CD1c-positive myeloid dendritic cell (primary cell): ENCODE results near the gene CCDC191.

Experiments used
- DNase-seq: peaks from one replicate; pipeline ENCODE4 v3.0.0-alpha.2; 2016; ENCODE audit errors: extremely low spot score

The CCDC191 gene

DNA sequence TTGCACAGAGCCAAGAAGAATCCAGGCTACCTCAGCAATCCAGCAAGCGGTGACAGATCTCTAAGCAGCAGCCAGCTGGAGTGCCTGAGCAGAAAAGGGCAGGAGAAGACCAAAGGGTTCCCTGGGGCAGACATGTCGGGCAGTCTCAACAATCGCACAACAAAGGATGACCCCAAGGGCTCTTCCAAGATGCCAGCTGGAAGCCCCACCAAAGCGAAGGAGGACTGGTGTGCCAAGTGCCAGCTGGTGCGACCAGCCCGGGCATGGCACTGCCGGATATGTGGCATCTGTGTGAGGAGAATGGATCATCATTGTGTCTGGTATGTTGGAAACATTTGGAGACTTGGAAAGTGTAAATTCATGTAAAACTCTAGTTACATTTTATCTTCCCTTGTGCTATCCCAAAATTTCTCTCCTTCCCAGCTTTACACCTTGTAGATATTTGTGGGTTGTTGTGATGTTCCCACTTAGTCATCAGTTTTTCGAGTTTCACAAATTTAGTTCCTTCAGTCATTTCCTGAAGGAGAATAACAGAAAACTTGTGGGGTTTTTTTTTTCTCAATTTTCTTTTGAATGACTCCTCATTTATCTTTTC lies 102.1 kb downstream of the CCDC191 start:
- DNase-seq, result no peak

DNA sequence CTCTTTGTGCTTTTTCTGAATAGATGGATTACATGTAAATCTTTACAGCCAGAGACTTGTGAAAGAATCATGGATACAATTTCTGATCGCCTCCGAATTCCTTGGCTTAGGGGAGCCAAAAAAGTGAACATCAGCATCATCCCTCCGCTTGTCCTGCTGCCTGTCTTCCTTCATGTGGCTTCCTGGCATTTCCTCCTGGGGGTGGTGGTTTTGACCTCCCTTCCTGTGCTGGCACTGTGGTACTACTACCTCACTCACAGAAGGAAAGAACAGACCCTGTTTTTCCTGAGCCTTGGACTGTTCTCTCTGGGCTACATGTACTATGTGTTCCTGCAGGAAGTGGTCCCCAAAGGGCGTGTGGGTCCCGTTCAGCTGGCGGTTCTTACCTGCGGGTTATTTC lies 102.6 kb downstream of the CCDC191 start:
- no peak for DNase-seq

DNA sequence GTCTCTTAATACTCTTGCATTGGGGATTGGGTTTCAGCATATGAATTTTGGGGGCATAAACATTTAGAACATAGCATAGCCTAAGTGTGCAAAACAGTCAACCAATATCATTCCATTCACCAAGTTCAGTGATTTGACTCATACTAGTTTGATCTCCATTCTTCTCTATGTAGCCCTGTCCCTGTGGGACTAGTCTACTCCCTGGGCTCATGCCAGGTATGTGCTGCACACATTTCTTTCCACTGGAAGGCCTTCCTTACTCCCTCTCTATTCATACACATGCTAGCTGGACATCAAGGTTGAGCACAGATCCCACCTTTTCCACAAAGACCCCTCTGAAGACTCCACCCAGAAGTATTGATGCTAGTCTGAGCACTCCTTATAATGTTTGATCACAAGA lies 103.4 kb downstream of the CCDC191 start:
- no peak for DNase-seq

DNA sequence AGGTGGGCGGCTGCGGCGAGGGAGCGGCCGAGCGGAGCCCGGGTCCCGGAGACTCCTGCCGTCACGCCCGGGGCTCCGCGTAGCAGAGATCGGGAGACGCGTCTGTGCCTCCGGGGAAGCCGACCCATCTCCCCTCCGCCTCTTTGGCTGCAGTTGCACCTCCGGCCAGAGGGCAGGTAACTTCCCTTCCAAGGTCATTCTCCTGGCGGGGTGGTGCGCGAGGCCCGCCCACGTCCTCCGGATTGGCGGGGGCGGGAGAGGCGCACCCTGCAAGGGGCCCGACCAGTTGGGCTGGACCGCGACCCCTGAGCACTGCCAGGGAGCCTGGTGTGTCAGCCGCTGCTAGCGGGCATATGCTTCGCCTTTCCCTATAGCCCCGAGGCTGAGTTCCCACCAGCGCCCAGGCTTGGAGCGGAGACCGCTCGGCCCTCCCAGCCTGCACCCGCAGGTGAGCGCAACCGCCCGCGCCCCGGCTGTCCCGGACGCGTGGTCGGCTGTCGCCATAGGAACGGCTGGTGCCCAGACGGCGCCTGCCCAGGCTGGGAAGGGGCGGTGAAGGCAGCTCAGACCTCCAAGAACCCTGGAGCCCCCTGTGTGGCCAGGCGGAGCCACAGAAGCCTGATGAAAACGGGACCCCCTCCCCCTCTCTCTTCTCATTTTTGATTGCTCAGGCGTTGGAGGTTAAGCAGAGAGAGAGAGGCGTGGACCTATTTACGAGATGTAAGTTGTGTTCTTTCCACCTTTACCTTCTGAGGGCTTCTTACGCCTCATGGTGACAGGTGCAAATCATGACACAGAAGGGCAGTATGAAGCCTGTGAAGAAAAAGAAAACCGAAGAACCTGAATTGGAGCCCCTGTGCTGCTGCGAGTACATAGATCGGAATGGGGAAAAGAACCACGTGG lies 108.1 kb downstream of the CCDC191 start:
- peak; percentile 2 for DNase-seq

DNA sequence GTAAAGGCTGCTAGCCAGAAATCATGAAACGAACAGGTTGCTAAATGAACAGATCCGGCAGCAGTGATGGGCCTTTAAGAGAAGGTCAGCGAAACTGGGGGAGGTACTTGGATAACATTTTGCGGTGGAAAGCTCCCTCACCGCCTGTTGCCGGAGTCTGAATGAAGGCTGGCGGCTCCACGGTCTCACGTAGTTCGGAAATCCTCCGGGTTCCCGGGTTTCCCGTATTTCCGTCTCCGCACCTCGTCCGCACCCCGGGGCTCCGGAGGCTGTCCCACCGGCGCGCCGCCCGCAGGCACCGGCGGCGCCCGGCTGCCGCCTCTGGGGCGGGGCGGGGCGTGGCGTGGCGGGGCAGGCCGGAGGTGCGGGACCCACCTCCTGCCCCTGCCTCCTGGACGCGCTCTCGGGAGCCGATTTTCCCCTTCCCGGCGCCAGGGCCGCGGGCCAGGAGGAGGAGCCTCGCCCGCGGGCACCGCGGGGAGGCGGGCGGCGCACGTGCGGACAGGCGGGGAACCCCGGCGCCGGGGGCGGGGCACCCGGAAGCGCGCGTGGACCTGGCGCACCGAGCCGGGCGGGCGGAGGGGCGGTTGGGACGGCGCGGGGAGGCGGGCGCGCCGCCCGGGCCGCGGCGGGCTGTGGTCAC lies 108.8 kb downstream of the CCDC191 start, which contains the start of gene ZDHHC23:
Gene ZDHHC23, plus strand, starts transcription at position 642 of the 643 bp plus-strand sequence. CDS start 790 bp downstream, outside the sequence.
- peak; percentile 81 for DNase-seq

DNA sequence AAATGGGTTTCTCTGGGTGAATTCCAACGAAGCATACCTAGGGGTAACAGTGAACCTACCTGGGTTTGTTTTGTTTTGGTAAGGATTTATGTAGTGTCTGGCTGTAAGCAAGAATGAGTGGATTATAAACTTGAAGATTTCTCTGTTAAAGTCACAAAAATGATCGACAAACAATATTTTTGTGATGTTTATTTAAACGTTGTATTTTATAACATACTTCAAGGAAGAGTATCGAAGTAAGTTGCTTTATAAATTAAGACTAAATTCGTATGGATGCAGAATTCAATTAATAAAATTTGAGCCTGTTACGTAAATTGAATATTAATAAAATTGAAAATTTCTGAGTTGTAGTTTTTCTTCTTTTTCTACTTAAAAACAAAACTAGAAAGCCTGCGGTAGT lies 109.5 kb downstream of the CCDC191 start:
- DNase-seq, result no peak

DNA sequence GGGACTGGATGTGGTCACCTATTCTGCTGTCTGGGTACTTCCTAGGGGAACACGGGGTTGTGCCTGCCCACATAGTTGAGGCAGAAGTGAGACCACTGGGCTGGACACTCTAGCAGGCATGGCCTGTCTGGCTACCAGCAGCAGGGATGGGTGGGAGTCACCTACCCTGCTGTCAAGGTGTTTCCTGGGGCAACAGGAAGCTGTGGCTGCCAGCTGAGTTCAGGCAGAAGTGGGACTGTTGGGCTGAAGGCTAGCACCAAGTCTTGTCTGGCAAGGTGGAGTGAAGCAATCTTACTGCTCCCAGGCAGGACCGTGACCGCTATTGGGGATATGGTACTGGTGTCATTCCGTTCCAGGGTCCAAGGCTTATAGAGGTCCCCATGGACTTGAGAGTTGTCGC lies 128.8 kb downstream of the CCDC191 start:
- DNase-seq, result no peak

DNA sequence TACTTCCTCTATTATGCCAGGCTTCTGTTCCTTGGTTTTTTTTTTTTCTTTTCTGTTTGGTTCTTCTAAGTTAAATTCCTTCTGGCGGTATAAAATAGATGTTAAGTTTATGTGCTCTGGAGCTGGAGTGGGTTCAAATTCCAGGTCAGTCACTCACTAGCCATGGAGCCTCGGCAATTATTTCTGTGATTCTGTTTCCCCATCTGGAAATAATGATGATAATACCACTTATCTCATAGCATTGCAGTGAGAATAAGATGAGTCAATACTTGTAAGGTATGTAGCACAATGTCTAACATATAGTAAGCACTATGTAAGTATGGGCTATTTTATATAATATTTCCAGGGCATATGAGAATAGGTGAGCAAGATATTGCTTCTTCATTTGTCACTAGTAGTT lies 141.7 kb downstream of the CCDC191 start:
- no peak for DNase-seq
